Lower leg skin (tissue), 4 donors: Measurements from ENCODE around the gene SUGP2. TPM values are rescaled to one million over a fixed set of nuclear protein-coding genes. Genes with fewer than 3 reads are reported as not detected.
"Not testable (repeated sequence)": the region's sequence is repeated elsewhere in the genome, so short reads cannot be mapped to it uniquely, and the experiment has no call there.

Source experiments
- DNase-seq, 2 donors: peaks; one replicate each; pipeline ENCODE4 v3.0.0-alpha.2; 2019; ENCODE audit warnings: low spot score in 2 of 2
- H3K4me3 ChIP-seq: fragments of 200-600 bp; sonication (generic); 2 replicates; pipeline ENCODE4 v1.5.1; 2017; ENCODE audit warnings: mild to moderate bottlenecking, low read depth; ENCODE audit not compliant: poor library complexity, severe bottlenecking
- POLR2A ChIP-seq, 2 donors: fragments of 450-650 bp; IDR thresholded peaks; one replicate each; pipeline ENCODE4 v1.6.1; 2016 to 2017; ENCODE audit warnings: antibody characterized with exemption in 2 of 2, mild to moderate bottlenecking in 1 of 2, moderate library complexity in 1 of 2
- WGBS, 2 donors: methylation state at CpG; one replicate each; pipeline ENCODE4 v1.1.5; 2018; 5-methylcytosine and 5-hydroxymethylcytosine counted together
- intact Hi-C: fragments of 100-400 bp; cut with DNase I; formaldehyde crosslinking; loops from one replicate; pipeline ENCODE4 v1.15.0; 2023; ENCODE audit warnings: low total_unique reads
- total RNA-seq, 4 donors: library from RNA; depleted of rRNA; stranded (reverse); fragments of >200 nt; gene quantifications; one replicate each; pipeline ENCODE4 v1.1.0, GENCODE V29; 2016
- TF ChIP-seq, protein P1 (sequence below), 3 donors: fragments of 450-650 bp; IDR thresholded peaks; one replicate each; pipeline ENCODE4 v1.5.1; 2016; ENCODE audit warnings: antibody characterized with exemption in 3 of 3, mild to moderate bottlenecking in 3 of 3, moderate library complexity in 2 of 3

SUGP2 gene
- total RNA-seq, 4 donors from 2014 or later = 16.2 to 29.8 (median 20.8) TPM

DNA sequence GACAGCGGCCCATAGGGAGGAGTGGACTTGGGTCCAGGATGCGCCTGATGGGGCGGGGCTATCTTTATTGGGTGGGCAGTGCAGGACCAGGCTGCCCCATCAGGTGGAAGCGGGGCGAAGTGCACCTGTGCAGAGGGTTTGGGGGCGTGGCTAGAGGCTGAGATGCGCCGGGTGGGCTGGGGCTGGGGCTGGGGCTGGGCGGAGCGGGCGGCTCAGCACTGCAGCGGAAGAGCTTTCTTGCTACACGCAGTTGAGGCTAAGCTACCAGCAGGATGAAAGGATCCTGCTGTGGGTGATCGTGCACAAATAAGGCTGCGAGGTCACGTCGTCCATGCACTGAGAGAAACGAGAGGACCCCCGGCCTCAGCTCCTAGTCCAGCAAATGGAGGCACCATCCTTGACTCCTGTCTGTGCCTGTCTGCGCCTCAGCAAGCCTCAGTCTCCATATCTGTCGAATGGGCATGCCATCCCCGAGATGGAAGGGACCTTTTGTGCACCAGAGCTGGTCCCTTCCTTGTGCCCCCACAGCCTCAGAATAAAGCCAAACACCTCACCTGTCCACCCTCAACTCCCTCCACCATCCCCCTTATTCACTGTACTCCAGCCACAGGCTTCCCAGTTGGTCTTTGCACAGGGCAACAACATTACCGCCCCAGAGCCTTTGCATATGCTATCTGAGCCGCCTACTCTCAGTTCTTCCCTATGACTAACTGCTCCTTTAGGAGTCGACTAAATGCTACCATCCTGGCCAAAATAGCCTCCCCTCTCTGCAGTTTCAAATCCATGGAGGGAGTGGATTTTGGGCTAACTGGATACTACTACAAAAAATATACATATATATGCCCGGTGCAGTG is 71.3 kb downstream of the SUGP2 start:
- intact Hi-C loops = no loop called here
- WGBS, 2 donors = 25 to 26% methylated on average over 26 of the region's 26 CpGs
- DNase-seq = no peak
- H3K4me3 ChIP-seq = no peak overlapping the region
- TF ChIP-seq, protein P1, sequence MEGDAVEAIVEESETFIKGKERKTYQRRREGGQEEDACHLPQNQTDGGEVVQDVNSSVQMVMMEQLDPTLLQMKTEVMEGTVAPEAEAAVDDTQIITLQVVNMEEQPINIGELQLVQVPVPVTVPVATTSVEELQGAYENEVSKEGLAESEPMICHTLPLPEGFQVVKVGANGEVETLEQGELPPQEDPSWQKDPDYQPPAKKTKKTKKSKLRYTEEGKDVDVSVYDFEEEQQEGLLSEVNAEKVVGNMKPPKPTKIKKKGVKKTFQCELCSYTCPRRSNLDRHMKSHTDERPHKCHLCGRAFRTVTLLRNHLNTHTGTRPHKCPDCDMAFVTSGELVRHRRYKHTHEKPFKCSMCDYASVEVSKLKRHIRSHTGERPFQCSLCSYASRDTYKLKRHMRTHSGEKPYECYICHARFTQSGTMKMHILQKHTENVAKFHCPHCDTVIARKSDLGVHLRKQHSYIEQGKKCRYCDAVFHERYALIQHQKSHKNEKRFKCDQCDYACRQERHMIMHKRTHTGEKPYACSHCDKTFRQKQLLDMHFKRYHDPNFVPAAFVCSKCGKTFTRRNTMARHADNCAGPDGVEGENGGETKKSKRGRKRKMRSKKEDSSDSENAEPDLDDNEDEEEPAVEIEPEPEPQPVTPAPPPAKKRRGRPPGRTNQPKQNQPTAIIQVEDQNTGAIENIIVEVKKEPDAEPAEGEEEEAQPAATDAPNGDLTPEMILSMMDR (IDR thresholded peaks at IDR 0.05) = no peak
- no peak for TF ChIP-seq POLR2A (IDR thresholded peaks at IDR 0.05)

DNA sequence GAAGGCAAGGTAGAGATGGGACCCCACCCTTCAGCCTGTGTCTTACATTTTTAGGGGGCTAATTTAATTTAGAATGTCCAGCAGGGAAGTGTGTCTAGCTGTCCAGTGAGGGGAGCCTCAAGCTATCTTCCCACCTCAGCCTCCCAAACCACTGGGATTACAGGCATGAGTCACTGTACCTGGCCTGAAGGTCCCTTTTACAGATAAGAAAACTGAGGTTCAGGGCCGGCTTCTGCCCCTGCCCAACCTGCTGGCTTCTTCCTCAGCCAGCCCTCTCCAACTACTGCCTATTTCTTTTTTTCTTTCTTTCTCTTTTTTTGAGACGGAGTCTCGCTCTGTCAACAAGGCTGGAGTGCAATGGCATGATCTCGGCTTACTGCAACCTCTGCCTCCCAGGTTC is 72.9 kb downstream of the SUGP2 start:
- TF ChIP-seq, protein P1 (IDR thresholded peaks at IDR 0.05) = no peak
- no peak for TF ChIP-seq POLR2A (IDR thresholded peaks at IDR 0.05)
- intact Hi-C loops = no loop called here
- no peak overlapping the region for H3K4me3 ChIP-seq
- 86 to 91% methylated on average over 4 of the region's 4 CpGs for WGBS, 2 donors
- no peak for DNase-seq

DNA sequence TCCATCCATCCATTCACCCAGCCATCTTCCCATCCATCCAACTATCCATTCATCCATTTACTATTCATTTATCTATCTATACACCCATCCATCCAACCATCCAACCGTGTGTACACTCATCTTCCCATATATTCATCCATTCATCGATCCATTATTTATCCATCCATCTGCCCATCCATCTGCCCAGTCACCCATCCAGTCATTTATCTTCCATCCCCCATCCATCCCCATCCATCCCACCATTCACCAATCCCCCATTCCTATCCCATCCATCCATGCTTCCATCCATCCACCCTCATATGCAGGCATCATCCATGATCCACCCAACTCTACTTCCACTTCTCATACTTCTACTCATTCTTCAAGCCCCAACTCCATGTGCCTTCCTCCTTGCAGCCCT is 78.3 kb downstream of the SUGP2 start:
- DNase-seq = no peak
- no peak overlapping the region for H3K4me3 ChIP-seq
- 97 to 99% methylated on average over 2 of the region's 2 CpGs for WGBS, 2 donors
- intact Hi-C loops = no loop called here
- no peak for TF ChIP-seq POLR2A (IDR thresholded peaks at IDR 0.05)
- TF ChIP-seq, protein P1 (IDR thresholded peaks at IDR 0.05) = no peak

DNA sequence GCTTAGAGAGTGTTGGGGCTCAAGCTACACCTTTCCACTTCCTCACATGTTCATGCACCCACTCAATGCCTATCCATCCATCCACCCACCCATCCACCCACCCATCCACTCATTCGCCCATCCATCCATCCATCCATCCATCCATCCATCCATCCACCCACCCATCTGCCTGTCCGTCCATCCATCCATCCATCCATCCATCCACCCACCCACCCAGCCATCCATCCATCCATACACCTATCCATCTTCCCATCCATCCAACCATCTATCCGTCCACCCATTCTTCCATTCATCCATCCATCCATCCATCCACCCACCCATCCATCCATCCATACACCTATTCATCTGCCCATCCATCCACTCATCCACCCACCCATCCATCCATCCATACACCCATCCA is 79.2 kb downstream of the SUGP2 start:
- 88 to 91% methylated on average over 3 of the region's 3 CpGs for WGBS, 2 donors
- TF ChIP-seq POLR2A (IDR thresholded peaks at IDR 0.05) = no peak
- TF ChIP-seq, protein P1 (IDR thresholded peaks at IDR 0.05) = no peak
- no peak for DNase-seq
- intact Hi-C loops = no loop called here
- H3K4me3 ChIP-seq = no peak overlapping the region

DNA sequence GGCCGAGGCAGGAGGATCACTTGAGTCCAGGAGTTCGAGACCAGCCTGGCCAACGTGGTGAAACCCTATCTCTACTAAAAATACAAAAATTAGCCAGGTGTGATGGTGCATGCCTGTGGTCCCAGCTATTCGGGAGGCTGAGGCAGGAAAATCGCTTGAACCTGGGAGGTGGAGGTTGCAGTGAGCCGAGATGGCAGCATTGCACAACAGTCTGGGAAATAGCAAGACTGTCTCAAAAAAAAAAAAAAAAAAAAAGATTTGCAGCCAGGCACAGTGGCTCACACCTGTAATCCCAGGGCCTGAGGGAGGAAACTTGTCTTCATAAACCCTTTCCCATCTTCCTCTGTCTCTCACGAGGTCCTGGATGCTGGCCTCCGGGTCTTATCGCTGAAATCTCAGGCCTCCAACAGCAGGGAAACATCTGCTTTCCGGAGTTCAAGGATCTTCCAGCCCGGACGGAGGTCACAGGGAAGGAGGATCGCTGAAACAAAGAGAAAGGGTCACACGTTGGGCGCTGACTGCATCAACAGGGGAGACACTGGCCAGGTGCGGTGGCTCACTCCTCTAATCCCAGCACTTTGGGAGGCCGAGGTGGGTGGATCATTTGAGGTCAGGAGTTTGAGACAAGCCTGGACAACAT is 80.8 kb downstream of the SUGP2 start:
- intact Hi-C loops, DNase-seq, H3K4me3 ChIP-seq: not testable (repeated sequence)
- WGBS, 2 donors = 50 to 53% methylated on average over 17 of the region's 17 CpGs

DNA sequence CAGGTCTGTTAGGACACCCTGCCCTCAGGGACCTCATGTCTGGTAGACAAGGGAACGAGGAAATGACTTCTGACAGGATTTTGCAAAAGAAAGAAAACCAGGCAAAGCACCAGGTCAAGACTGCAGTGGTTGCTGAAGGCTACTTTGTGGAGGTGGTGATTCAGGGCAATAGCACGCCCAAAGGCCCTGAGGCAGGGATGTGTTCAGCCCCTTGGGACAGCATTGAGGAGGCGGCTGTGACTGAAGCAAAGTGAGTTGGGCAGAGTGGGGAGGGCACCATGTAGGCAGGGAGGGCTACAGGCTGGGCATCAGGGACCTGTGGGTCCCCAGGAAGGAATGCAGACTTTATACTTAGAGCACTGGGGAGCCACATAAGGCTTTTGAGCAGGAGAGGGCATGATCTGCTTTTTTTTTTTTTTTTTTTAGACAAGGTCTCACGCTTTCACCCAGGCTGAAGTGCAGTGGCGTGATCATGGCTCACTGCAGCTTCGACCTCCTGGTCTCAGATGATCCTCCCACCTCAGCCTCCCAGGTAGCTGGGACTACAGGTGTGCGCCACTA is 81.5 kb downstream of the SUGP2 start:
- no peak for TF ChIP-seq POLR2A (IDR thresholded peaks at IDR 0.05)
- TF ChIP-seq, protein P1 (IDR thresholded peaks at IDR 0.05) = no peak
- no peak overlapping the region for H3K4me3 ChIP-seq
- intact Hi-C loops = no loop called here
- no peak for DNase-seq
- 79 to 92% methylated on average over 7 of the region's 7 CpGs for WGBS, 2 donors
